Liver (tissue), 9 donors: ENCODE measurements around the gene CTSH. TPM values are rescaled to one million over a fixed set of nuclear protein-coding genes. Genes with fewer than 3 reads are reported as not detected.

Experiments used
- DNase-seq: peaks from one replicate; pipeline ENCODE4 v3.0.0-alpha.2; 2017; ENCODE audit warnings: low spot score
- H3K27ac ChIP-seq, 2 donors: one replicate each; pipeline ENCODE4 v1.7.0; 2013; ENCODE audit warnings: inconsistent platforms in 2 of 2, low read length in 2 of 2, control low read depth in 1 of 2, low read depth in 1 of 2, mild to moderate bottlenecking in 1 of 2
- H3K27me3 ChIP-seq, 4 donors: one replicate each; pipeline versions ENCODE4 v1.6.1 to v1.7.0; 2013; ENCODE audit warnings: low read length in 3 of 4, inconsistent platforms in 1 of 4, mild to moderate bottlenecking in 1 of 4, moderate library complexity in 1 of 4; ENCODE audit not compliant: control insufficient read depth in 4 of 4, insufficient read depth in 4 of 4
- H3K36me3 ChIP-seq, 4 donors: one replicate each; pipeline versions ENCODE4 v1.6.1 to v1.7.0; 2013; ENCODE audit warnings: low read length in 3 of 4, mild to moderate bottlenecking in 3 of 4, low read depth in 1 of 4, moderate library complexity in 1 of 4; ENCODE audit not compliant: control insufficient read depth in 4 of 4, insufficient read depth in 3 of 4
- H3K4me1 ChIP-seq, 4 donors: one replicate each; pipeline versions ENCODE4 v1.6.1 to v1.7.0; 2013; ENCODE audit warnings: low read length in 3 of 4, mild to moderate bottlenecking in 3 of 4, moderate library complexity in 1 of 4; ENCODE audit not compliant: control insufficient read depth in 4 of 4, insufficient read depth in 4 of 4
- H3K4me3 ChIP-seq, 3 donors: one replicate each; pipeline versions ENCODE4 v1.6.1 to v1.7.0; 2013; ENCODE audit warnings: low read length in 3 of 3, control low read depth in 1 of 3, low read depth in 1 of 3, mild to moderate bottlenecking in 1 of 3
- H3K9ac ChIP-seq, 2 donors: one replicate each; pipeline ENCODE4 v1.7.0; 2013; ENCODE audit warnings: low read length in 2 of 2, mild to moderate bottlenecking in 2 of 2, moderate library complexity in 2 of 2, control low read depth in 1 of 2, low read depth in 1 of 2
- H3K9me3 ChIP-seq, 4 donors: one replicate each; pipeline versions ENCODE4 v1.6.1 to v1.7.0; 2013; ENCODE audit warnings: low read length in 3 of 4; ENCODE audit not compliant: control insufficient read depth in 4 of 4
- EGR1 ChIP-seq, 2 donors: IDR thresholded peaks; 2 replicates each; pipeline ENCODE4 v1.6.1; 2016 to 2018; ENCODE audit warnings: antibody characterized with exemption in 2 of 2, low read depth in 2 of 2
- FOXA1 ChIP-seq: IDR thresholded peaks from 2 replicates; pipeline ENCODE4 v1.6.1; 2016; ENCODE audit warnings: antibody characterized with exemption
- GABPA ChIP-seq, 2 donors: IDR thresholded peaks in 1 of 2; conservative IDR thresholded peaks in 1 of 2; 2 replicates each; pipeline ENCODE4 v1.6.1; 2016; ENCODE audit warnings: antibody characterized with exemption in 2 of 2, mild to moderate bottlenecking in 1 of 2, moderate library complexity in 1 of 2
- HNF4A ChIP-seq, 2 donors: conservative IDR thresholded peaks; 2 replicates each; pipeline ENCODE4 v1.6.1; 2016; ENCODE audit warnings: antibody characterized with exemption in 2 of 2, mild to moderate bottlenecking in 2 of 2
- HNF4G ChIP-seq: IDR thresholded peaks from 2 replicates; pipeline ENCODE4 v1.6.1; 2016; ENCODE audit warnings: antibody characterized with exemption
- JUND ChIP-seq, 2 donors: IDR thresholded peaks; 2 replicates each; pipeline ENCODE4 v1.6.1; 2016; ENCODE audit warnings: antibody characterized with exemption in 2 of 2
- NR2F2 ChIP-seq: IDR thresholded peaks from 2 replicates; pipeline ENCODE4 v1.6.1; 2016; ENCODE audit warnings: antibody characterized with exemption
- RAD21 ChIP-seq, 2 donors: IDR thresholded peaks; 2 replicates each; pipeline ENCODE4 v1.6.1; 2016; ENCODE audit warnings: antibody characterized with exemption in 2 of 2, mild to moderate bottlenecking in 2 of 2
- RXRA ChIP-seq, 2 donors: IDR thresholded peaks; 2 replicates each; pipeline ENCODE4 v1.6.1; 2017 to 2018; ENCODE audit warnings: antibody characterized with exemption in 2 of 2, mild to moderate bottlenecking in 1 of 2
- TAF1 ChIP-seq: conservative IDR thresholded peaks from 2 replicates; pipeline ENCODE4 v1.6.1; 2016; ENCODE audit warnings: antibody characterized with exemption, mild to moderate bottlenecking
- YY1 ChIP-seq: IDR thresholded peaks from 2 replicates; pipeline ENCODE4 v1.6.1; 2016; ENCODE audit warnings: antibody characterized with exemption, mild to moderate bottlenecking
- WGBS: extraction: QIAGEN DNeasy Blood & Tissue Kit; methylation state at CpG from one replicate; pipeline ENCODE4 v1.1.7; 2013; 5-methylcytosine and 5-hydroxymethylcytosine counted together
- polyA plus RNA-seq, 2 donors: library from polyadenylated mRNA; stranded (reverse) in 1 of 2; unstranded in 1 of 2; fragments of 200-250 nt in 1 of 2; fragments of >200 nt in 1 of 2; fragmentation: Nextera tagmentation in 1 of 2; extraction: Ambion mirVana in 1 of 2; gene quantifications; one replicate each; pipeline versions ENCODE4 v1.2.1 to v1.2.3, GENCODE V29; 2013 to 2015
- total RNA-seq, 2 donors: library from RNA; depleted of rRNA; stranded (reverse); fragments of >200 nt; gene quantifications; one replicate each; pipeline ENCODE4 v1.2.3, GENCODE V29; 2014
- TF ChIP-seq, protein P1 (sequence below): IDR thresholded peaks from 2 replicates; pipeline ENCODE4 v1.6.1; 2016; ENCODE audit warnings: antibody characterized with exemption
- TF ChIP-seq, protein P2 (sequence below): IDR thresholded peaks from 2 replicates; pipeline ENCODE4 v1.6.1; 2016; ENCODE audit warnings: antibody characterized with exemption
- TF ChIP-seq, protein P3 (sequence below): IDR thresholded peaks from 2 replicates; pipeline ENCODE4 v1.6.1; 2016; ENCODE audit warnings: antibody characterized with exemption
- TF ChIP-seq, protein P4 (sequence below): IDR thresholded peaks from 2 replicates; pipeline ENCODE4 v1.6.1; 2016; ENCODE audit warnings: antibody characterized with exemption, mild to moderate bottlenecking
- donor health status: healthy.
- donor health status: healthy.
- donor health status: healthy.
- donor health status: healthy.
- donor health status: healthy.

CTSH gene
- total and polyA plus RNA-seq, 4 donors = 46.3 to 162 (median 95.8) TPM

DNA sequence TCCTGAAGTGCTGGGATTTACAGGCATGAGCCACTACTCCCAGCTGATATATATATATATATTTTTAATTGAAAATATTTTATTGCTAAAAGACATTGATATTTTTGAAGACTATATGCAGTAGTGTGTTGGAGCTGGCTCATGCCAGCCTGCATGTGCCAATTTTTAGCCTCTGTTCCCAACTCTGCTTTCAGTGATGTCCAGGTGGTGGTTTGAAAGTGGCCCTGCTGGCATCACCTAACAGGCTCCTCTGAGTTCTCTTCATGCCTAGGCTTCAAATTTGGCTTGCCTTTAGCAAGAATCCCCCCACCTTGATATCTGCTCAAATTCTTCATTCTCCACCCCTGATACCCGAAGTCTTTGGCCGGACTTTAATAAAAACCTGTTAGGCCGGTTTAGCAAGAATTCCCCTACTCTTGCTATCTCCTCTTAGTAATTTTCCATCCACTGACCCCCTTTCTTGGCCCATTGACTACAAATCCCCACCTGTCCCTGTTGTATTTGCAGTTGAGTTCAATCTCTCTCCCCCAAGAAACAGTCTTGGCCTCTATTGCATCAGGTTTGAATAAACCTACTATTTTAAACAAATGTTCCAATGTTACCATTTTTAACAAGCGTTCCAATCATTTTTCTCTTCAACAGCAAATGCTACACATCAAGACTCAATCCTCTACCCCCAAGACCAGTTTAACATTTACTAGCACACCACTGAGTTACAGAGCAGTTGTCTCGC lies 23.9 kb upstream of the CTSH start:
- no peak overlapping the region for H3K9ac ChIP-seq
- no peak for DNase-seq
- H3K4me3 ChIP-seq = no peak overlapping the region
- no peaks in the 10 kb centered on the region for H3K27me3 ChIP-seq
- H3K4me1 ChIP-seq = peaks cover 7 to 14% (median 12%) of the 10 kb centered on the region in 4 donors
- TF ChIP-seq, protein P1, sequence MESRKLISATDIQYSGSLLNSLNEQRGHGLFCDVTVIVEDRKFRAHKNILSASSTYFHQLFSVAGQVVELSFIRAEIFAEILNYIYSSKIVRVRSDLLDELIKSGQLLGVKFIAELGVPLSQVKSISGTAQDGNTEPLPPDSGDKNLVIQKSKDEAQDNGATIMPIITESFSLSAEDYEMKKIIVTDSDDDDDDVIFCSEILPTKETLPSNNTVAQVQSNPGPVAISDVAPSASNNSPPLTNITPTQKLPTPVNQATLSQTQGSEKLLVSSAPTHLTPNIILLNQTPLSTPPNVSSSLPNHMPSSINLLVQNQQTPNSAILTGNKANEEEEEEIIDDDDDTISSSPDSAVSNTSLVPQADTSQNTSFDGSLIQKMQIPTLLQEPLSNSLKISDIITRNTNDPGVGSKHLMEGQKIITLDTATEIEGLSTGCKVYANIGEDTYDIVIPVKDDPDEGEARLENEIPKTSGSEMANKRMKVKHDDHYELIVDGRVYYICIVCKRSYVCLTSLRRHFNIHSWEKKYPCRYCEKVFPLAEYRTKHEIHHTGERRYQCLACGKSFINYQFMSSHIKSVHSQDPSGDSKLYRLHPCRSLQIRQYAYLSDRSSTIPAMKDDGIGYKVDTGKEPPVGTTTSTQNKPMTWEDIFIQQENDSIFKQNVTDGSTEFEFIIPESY = no peak
- WGBS = 93% methylated on average over 5 of the region's 5 CpGs
- no peak overlapping the region for H3K27ac ChIP-seq
- no peaks in the 10 kb centered on the region for H3K36me3 ChIP-seq
- H3K9me3 ChIP-seq = no peaks in the 10 kb centered on the region

DNA sequence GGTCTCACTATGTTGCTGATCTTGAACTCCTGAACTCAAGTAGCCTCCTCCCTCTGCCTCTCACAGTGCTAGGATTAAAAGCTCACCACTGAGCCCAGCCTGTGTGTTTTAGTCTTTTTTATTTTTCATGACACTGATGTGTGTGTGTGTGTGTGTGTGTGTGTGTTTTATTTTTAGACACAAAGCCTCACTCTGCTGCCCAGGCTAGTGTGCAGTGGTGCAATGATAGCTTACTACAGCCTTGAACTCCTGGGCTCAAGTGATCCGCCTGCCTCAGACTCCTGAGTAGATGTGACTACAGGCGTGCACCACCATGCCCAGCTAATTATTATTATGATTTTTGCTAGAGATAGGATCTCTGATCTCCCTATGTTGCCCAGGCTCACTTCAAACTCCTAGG lies 23.3 kb upstream of the CTSH start:
- 84% methylated on average over 2 of the region's 2 CpGs for WGBS
- peaks cover 7 to 14% (median 12%) of the 10 kb centered on the region in 4 donors for H3K4me1 ChIP-seq
- no peak for DNase-seq
- H3K9ac ChIP-seq = no peak overlapping the region
- no peak for TF ChIP-seq TAF1
- TF ChIP-seq, protein P2, sequence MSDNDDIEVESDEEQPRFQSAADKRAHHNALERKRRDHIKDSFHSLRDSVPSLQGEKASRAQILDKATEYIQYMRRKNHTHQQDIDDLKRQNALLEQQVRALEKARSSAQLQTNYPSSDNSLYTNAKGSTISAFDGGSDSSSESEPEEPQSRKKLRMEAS = no peak
- no peak for TF ChIP-seq JUND (IDR thresholded peaks at IDR 0.05)
- no peak for TF ChIP-seq GABPA (IDR thresholded peaks at IDR 0.05 in 1 of 2, conservative IDR thresholded peaks at IDR 0.05 in 1 of 2)
- H3K4me3 ChIP-seq = no peak overlapping the region
- H3K9me3 ChIP-seq = no peaks in the 10 kb centered on the region
- H3K36me3 ChIP-seq = no peaks in the 10 kb centered on the region
- no peaks in the 10 kb centered on the region for H3K27me3 ChIP-seq
- H3K27ac ChIP-seq = no peak overlapping the region

DNA sequence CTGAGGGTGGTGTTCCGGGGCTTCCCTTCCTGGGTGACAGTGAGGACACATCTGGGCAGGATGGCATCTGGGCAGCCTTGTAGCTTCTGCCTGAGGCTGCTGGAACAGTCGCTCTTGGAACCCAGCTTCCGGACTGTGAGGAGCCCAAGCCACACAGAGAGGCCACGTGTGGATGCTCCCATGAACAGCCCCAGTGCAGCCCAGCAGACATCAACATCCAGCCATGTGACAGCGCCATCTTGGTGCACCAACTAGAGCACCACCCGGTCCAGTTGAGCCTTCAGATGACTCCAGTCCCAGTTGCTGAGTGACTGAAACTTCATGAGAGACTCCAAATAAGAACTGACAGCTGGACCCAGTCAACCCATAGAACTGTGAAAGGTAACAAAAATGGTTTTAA lies 15.5 kb upstream of the CTSH start:
- no peak for TF ChIP-seq HNF4A (conservative IDR thresholded peaks at IDR 0.05)
- TF ChIP-seq TAF1 = no peak
- no peak for TF ChIP-seq RXRA (IDR thresholded peaks at IDR 0.05)
- TF ChIP-seq, protein P2 = no peak
- no peak for TF ChIP-seq RAD21 (IDR thresholded peaks at IDR 0.05)
- no peak for TF ChIP-seq FOXA1
- TF ChIP-seq NR2F2 = no peak
- TF ChIP-seq YY1 = no peak
- no peak for TF ChIP-seq GABPA (IDR thresholded peaks at IDR 0.05 in 1 of 2, conservative IDR thresholded peaks at IDR 0.05 in 1 of 2)
- TF ChIP-seq, protein P3, sequence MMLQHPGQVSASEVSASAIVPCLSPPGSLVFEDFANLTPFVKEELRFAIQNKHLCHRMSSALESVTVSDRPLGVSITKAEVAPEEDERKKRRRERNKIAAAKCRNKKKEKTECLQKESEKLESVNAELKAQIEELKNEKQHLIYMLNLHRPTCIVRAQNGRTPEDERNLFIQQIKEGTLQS = no peak
- TF ChIP-seq JUND (IDR thresholded peaks at IDR 0.05) = no peak
- no peak for TF ChIP-seq EGR1 (IDR thresholded peaks at IDR 0.05; ENCODE audit: low read depth in 2 of 2)
- no peak for TF ChIP-seq HNF4G
- TF ChIP-seq, protein P1 = no peak
- TF ChIP-seq, protein P4, sequence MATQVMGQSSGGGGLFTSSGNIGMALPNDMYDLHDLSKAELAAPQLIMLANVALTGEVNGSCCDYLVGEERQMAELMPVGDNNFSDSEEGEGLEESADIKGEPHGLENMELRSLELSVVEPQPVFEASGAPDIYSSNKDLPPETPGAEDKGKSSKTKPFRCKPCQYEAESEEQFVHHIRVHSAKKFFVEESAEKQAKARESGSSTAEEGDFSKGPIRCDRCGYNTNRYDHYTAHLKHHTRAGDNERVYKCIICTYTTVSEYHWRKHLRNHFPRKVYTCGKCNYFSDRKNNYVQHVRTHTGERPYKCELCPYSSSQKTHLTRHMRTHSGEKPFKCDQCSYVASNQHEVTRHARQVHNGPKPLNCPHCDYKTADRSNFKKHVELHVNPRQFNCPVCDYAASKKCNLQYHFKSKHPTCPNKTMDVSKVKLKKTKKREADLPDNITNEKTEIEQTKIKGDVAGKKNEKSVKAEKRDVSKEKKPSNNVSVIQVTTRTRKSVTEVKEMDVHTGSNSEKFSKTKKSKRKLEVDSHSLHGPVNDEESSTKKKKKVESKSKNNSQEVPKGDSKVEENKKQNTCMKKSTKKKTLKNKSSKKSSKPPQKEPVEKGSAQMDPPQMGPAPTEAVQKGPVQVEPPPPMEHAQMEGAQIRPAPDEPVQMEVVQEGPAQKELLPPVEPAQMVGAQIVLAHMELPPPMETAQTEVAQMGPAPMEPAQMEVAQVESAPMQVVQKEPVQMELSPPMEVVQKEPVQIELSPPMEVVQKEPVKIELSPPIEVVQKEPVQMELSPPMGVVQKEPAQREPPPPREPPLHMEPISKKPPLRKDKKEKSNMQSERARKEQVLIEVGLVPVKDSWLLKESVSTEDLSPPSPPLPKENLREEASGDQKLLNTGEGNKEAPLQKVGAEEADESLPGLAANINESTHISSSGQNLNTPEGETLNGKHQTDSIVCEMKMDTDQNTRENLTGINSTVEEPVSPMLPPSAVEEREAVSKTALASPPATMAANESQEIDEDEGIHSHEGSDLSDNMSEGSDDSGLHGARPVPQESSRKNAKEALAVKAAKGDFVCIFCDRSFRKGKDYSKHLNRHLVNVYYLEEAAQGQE = no peak
- DNase-seq = no peak
- Histone ChIP-seq H3K4me3 (no peak overlapping the region), H3K36me3 (no peaks in the 10 kb centered on the region), H3K27ac (no peak overlapping the region), H3K27me3 (no peaks in the 10 kb centered on the region), H3K9ac (no peak overlapping the region), H3K9me3 (no peaks in the 10 kb centered on the region), H3K4me1 (no peaks in the 10 kb centered on the region)
- 96% methylated on average over 6 of the region's 6 CpGs for WGBS
